CD4-positive, alpha-beta T cell treated with Interleukin-4 for 1 hour (primary cell): Measurements from ENCODE around the gene HIVEP2.

Experiments
- DNase-seq, 2 donors: peaks; one replicate each; pipeline ENCODE4 v3.0.0-alpha.2; 2020 to 2022

The HIVEP2 gene

DNA sequence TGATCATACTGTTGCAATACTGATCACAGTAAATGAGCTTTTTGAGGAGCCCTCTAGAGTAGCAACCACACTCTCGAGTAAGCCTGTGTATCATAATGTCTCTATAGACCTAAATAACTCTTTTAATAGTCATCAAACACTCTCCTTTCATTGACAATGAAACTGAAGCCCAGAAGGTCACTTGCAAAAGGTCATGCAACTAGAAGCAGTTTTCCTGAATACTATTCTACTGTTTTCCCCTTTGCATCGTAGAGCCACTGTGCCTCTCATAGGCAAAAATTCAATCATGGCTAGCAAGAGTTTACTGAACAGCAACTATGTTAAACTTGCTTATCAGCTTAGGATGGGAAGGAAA is 105.3 kb downstream of the HIVEP2 start:
- no peak for DNase-seq

DNA sequence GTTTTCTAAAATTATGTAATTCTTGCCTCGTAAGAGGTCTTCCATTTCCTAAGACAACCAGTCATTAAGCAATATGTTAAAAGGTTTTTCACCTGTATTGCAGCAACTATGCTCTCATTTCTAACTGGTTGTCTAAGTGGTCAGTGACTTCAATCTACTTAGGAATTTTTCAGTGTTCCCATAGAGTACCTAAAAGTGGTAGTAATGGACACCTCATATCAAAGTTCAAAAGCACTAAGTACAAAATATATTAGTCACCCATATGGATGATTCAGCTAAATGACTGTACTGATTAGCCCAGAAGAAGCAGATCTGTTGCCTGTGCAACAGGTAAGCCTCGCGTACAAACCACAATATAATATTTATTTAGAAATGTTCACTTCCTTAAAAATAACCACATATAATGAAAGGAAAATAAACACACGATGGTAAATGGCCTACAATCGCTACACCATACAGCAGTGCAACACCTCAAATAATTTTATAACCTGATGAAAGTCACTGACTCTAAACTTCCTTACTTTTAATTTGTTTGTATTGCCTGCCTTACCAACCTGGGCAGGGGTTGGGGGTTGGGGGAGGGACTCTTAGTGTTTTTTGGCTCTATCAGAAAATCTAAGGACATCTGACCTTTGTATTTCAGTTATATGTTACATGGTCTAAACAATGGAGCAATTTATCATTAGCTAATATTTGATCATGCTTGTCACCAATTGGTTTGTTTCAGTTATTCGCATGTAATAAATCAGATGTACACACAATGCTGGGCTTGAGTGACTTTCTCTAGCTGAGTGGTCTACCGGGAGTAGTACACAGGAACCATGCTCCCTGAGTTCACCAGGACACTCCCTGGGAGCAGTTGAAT is 105.9 kb downstream of the HIVEP2 start:
- DNase-seq, result peak in 1 of 2 donors; percentile 65

DNA sequence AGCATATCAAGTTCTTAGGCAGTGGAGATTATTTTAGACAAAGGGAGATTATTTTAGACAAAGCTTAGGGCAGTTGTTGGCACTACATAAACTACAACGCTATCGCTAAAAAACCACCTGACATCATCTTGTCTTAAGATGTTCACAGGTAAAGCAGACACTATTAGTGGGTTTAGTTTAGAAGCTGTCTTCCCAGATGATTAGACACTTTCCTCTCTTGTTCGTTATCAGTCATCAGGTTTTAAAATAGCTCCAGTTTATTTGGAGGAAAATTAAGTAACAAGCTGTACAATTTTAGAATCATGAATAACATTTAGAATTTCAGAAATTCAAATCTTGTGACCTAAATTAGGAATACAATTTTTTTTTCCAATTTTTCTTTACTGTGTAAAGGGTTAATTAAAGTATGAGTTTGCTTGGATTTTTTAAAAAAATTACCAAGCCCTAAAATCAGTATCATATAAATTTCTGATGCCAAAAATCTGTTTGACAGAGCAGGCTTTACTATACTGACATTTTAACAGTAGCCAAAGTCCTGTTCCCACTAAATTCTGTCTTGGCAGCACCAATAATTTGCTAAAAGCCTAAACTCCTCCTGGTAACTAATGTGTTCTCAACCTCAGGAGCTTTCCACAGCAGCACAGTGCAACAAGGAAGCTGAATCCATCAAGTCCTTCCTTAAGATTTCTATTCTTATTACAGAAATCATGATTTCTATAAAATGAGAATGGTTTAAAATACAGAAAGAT is 109.0 kb downstream of the HIVEP2 start:
- DNase-seq, result no peak

DNA sequence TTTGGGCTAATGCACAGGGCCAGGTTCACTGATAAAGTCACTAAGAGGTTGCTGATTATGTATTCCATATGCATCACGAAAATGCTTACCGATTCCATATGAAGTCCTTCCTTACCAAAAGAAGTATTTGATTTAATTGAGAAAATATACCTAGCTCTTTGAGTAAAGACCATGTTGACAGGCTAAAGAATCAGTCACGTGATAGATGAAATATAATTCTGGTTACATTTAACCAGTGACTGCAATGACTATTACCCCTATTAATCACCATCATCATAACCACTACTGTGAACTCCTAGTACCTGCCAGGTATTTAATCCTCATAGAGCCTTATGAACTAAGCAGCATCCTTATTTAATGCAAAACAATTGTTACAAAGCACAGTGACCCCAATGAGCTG is 110.1 kb downstream of the HIVEP2 start:
- DNase-seq, result no peak

DNA sequence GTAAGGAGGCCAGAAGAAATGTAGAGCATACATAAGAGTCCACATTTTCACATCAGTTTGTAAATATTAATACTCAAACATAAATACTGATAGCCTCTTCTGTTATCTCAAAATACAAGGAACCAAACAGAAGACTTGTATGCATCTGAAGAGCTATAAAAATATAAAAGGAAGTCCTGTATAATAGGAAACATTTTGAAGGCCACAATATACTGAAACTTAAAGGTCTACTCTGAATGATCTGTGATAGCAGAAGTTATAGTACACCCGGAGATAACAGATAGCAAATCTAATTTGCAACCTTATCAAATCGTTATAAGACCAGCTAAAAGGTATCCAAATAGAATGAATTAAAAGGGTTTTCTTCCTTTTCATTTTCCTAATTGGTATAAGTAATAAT is 111.2 kb downstream of the HIVEP2 start:
- DNase-seq, result no peak

DNA sequence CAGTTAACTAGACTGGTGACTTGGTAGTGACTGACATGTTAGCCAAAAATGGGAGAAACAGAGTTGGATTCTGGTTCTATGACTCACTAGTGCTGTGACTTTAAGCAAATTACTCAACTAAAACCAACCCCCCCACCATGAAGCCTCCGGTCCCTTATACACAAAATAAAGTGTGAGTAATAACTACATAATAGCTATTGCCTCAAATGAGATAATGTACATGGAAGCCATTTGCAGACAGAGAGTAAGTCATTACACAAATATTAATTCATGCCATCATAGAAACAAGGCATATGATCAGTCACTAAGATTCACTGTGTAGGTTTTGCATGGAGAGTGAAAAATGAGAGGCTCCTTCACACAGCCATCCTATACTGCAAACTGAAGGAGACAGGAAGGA is 111.9 kb downstream of the HIVEP2 start:
- DNase-seq, result no peak

DNA sequence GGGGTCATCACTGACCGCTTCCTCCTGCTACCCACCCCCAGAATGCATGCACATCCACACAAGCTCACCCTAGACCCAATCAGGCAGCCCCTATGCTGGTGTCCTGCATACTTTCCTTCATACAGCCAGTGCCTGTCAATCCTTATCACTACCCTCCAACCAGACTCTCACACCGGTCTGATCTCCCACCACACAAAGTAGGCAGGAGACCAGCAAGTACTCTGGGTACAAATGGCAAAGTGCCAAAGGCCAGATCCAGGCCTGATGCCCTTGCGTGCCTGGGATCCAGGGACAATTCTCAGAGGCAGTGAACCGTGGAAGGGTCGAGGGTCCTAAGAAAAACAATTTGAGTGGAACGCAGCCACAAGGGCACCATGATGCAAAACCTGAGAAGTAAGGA is 114.2 kb downstream of the HIVEP2 start:
- DNase-seq, result no peak

DNA sequence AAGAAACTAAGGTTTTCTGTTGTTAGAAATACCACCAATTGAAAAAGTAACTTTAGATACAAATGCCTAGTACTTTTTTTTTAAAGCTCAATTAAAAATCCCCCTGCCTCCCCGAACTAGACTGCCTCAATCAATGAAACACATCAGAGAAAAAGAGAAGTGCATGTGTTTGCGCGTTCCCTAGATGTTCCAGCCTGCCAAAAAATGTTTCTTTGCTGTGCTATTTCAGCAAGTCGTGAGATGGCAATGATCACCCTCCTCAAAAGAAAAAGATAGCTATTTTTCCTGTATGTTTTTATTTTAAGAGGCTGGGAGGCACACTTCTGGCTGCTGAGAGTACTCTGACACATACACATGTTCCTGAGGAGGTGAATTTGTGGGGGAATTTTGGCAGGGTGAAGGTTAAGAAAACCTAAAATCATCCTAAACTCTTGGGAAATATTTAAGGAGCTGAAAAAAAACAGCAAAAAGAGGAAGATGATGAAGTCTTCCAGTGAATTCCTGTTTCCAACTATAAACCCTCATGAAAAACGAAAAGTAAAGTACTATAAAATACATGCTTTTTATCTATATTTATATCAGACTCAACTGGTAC is 114.8 kb downstream of the HIVEP2 start:
- DNase-seq, result no peak

DNA sequence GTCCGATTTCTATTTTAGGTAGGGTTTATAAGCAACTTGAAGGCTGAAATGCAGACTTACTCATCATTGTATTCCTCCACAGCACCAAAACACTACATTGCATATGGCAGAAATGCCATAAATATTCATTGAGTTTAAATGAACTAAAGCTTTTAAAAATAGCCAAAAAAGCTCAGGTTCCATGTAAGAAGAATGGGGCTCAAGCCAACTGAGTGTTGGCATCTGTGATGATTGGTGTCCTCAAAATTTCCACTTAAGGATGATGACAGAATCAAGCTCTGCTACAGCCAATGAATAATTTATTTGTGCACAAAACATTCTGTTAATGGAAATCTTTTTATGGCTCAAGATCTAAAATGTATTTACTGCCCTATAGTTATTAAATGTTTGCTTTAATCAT is 115.4 kb downstream of the HIVEP2 start:
- DNase-seq, result no peak

DNA sequence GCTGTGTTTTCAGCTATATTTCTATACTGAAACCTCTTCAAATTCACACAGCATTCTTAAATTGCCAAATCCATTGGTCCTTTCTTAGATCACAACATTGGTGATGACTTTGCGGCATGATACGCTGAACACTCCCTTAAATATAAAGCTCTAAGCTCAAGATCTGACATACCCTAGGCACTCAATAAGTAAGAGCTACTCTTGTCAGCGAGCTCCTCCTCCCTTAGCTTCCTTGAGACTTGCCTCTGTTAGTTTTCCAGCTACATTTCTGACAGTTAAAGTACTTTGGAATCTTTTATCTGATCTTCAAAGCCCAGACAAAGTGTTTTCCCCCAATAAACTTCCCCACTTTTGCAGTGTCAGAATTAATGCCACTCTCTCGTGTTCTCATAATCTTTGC is 117.0 kb downstream of the HIVEP2 start:
- DNase-seq, result no peak

DNA sequence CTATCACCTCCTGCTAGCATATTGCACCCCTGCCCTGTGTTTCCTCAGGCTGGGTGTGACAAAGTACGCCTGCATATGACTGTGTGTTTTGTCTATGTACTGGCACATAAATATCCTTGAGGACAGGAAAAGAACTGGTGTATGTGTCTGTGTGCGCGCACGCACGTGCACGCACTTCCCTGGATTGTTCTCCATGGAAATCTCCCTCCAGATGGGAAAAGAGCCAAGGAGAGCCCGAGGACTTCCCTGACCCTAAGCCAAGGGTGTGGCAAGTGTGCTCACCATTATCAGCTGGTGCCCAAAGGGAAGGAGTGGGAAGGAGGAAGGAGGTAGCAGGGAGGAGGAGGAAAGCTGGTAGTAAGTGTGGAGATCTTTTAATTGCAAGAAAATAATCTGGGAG is 117.6 kb downstream of the HIVEP2 start:
- DNase-seq, result no peak

DNA sequence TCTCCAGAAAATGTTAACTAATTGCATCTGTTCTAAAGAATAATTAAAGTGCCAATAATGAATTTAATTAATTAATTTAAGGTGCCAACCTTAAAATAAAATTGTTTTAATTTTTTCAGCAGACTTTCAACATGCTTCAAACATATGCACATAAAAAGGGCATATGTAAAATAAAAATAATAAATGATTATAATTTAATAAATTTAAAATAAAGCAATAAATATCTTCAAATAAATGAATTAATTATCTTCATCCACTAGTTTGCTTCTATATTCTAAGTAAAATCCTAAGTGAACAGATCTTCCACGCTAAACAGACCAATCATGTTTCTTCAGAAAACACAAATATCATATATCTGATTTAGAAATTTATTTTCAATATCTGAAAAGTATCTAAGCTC is 119.2 kb downstream of the HIVEP2 start:
- no peak for DNase-seq

DNA sequence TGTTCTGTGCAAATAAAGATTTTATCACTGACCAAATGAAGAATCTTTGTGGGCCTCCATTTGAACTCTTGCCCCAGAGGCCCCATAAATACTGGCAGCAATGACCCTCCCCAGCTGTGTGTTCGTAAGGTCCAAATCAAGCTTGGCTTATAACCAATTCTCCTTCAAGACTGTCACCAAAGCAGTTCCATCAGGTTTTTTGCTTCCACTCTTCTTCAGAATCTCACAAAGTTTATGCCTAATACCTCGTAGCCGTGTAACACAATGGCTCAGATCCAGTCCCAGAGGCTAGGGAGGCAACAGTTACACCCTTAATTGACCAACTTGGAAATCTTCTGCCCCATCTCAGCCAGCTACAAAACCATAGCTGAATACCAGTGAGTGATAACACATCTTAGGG is 120.5 kb downstream of the HIVEP2 start:
- DNase-seq, result no peak

DNA sequence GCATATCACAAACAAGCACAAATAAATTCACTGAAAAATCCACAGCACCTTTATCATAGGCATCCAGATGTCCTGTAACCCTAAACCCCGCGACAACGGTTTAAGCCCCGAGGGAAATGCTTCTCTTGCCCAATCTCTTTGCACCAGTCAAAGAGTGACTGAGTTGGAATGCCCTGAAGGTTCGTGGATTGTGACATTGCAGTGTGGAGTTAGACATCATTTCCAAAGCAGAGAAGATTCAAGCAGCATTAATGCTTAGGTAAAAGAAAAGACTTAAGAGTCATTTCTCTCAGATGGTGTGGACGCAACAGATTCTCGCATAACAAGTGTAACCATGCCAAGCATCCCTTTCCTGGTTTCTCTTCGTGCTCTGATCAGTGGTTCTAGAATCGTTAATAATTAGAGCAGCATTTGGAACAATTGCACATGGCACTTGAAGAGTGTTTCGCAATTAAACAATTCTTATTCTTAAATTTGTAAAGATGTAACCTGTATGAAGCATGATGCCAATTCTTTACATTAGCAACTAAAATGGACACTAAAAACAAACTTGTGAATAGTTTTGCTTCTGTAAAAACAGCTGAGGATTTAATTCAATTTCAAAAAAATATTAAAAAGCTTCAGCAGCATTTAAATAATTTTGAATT is 121.6 kb downstream of the HIVEP2 start:
- no peak for DNase-seq

DNA sequence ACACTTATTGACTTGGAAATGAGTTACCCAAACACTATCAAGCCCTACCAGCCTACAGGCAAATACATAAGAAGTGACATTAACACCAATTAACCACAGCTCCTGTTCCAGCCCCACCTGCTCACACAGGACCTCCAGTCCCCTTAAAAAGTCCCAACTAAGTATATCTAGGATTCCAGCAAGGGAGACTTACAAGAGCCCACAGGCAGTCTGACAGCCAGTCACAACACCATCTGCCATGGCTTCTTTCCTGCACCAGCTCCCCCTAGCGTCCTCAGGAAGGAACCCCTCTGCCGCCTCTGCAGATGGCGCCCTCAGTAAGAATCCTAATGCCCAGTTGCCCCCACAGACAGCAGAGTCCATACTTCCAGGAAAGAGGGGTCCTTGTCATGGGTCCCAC is 122.1 kb downstream of the HIVEP2 start:
- DNase-seq, result peak in 1 of 2 donors; percentile 49

DNA sequence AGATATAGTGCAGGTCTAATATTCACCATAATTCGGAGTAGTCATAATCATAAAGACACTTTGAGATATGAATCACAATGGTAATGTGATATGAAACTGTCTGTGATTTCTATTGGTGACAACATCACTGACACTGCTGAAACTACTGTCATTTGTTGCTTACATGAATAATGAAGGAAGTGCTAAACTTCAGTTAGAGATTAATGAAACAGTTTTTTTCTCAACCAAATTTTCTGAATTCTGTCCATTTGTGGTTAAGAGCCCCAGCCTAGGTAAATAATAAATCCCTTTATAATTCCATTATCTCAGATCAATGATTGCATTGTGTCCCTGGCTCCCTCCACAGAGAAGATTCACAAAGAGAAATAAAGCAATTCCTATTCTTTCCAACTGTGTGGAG is 122.6 kb downstream of the HIVEP2 start:
- DNase-seq, result peak in 1 of 2 donors; percentile 46

DNA sequence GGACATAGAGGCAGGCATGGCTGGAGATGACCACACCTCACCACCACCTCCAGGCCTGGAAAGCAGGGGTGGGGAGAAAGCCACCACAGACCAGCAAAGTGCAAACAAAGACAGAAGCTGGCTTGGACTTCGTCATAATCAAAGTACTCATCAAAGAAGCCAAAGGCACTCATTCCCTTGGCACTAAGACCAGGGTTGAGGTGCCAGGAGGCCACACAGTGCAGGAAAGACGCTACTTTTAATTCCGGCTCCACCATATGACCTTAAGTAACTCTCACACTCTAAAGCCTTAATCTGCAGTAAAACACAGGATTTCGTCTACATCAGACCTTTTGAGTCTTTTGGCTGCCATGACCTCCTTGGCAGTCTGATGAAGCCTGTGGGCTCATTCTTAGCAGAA is 123.1 kb downstream of the HIVEP2 start:
- DNase-seq, result no peak

DNA sequence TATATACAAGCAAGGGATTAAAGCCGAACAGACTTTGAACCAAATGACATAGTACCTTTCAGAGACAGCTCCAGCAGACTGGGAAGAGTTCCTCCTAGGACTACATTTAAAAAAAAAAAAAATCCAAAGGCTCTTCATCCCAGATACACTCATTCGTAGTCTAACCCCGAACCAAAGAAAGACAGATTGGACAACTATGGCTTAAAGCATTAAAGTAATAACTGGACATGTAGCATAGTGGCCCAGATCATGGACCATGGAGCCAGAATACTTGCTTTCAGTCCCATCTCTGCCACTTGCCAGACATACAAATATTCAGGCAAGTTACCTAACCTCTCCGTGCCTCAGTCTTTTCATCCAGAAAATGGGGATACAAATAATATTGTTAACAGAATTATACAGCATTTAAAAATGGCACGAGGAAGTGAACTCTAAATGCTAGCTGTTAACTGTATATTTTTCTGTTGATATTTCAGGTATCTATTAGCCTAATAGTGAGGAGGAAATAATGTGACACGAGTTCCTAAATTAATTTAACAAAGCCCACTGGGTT is 123.7 kb downstream of the HIVEP2 start:
- no peak for DNase-seq

DNA sequence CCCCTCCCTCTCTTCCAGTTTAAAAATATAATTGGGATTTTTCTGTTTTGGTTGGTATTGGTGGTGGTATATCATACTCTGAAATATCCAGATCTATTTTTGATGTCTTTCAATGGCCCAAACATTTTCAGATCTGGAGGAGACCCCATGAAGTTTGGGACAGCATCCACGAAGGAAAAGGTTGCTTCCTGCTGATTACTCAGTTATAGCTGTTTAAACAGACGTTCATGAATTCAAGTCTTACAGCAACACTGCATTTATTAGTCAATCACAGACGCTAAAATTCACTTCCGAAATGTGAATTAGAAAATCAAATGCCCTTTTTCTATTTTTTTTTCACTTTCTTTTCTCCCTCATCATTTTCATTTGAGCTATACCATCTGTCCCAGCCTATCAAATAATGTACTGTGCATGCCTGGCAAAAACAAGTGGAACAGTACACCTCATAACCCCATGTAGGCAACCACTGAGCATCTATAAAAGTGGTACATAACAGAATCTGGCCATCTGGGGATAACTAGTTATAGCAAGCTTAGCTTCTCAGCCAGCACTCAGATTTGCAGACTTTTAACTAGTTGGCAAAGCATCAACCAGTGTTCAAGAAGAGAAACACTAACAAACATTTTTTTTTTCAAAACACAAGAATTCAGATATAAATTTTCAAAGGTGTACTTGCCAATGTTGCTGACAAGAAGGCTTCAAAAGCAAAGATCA is 124.5 kb downstream of the HIVEP2 start:
- peak in 1 of 2 donors; percentile 39 for DNase-seq

DNA sequence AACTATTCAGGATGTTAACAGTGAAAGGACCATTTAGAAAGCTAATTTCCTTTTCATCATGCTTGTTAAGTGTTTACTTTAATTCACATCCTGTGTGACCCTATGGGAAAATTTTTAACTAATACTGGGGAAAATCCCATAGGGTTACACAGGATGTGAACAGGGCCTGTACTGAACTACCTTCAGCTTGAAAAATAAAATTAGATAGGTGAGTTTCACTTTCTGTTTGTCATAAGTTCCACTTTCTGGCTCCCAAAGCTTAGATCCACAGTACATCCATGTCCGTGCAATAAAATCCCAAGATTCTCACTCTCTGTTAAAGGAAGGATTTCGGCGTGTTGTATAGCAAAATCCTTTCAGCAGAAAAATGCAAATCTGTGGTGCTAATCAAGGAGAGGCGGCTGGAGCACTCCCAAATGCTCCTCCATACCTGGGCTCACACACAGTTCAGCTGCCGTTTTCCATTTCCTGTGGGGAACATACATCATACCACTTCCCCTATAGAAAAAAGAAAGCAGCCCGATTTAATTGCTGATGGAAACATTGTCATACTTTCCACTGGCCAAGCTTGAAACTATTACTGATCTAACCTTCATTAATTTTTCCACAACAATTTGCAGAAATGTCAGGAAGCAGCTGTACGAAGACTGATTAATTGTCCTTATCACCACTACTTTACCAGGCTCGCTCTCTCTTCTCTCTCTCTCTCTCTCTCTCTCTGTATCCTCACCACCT is 125.2 kb downstream of the HIVEP2 start:
- DNase-seq, result peak in 1 of 2 donors; percentile 77

DNA sequence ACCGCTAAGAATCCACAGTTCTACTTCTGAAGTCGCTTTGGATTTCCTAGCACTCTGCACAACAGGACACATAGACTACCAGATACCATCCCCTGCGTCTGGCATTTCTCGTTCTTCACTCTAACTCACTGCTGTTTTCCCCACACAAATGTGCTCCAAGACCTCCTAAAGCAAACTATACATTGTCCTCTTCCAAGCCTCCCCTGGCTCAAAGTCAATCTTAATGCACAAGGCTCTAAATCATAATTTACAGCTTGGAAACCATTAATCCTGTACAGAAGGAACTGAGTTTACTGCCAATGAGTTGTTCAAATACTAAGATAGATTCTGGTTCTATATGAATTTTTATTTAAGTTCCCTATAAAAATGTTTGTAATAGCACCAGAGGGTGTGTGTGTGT is 128.5 kb downstream of the HIVEP2 start:
- no peak for DNase-seq

DNA sequence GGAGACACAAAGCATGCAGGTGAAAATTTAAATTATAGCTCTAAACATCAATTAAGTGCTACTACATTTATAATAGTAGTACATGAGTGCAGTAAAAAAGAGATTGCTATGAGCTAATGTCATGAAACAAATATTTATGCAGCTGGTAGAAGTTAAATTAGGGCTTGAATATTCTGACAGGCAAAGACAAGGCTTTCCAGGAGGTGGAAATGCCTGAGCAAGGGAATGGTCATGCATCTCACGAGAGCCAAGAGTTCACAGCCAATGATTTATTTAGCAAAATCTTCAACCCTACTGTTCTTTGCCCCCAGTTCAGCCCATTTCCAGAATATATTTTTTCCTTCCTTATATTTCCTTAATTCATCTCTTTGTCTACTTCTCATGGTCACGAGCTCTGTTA is 128.9 kb downstream of the HIVEP2 start:
- DNase-seq, result no peak
